Measurements from ENCODE around the gene EP400. TPM values are rescaled to one million over a fixed set of nuclear protein-coding genes. Genes with fewer than 3 reads are reported as not detected.

The EP400 gene
- total and polyA plus RNA-seq, 4 donors: 11.4 to 47.8 (median 25.7) TPM

DNA sequence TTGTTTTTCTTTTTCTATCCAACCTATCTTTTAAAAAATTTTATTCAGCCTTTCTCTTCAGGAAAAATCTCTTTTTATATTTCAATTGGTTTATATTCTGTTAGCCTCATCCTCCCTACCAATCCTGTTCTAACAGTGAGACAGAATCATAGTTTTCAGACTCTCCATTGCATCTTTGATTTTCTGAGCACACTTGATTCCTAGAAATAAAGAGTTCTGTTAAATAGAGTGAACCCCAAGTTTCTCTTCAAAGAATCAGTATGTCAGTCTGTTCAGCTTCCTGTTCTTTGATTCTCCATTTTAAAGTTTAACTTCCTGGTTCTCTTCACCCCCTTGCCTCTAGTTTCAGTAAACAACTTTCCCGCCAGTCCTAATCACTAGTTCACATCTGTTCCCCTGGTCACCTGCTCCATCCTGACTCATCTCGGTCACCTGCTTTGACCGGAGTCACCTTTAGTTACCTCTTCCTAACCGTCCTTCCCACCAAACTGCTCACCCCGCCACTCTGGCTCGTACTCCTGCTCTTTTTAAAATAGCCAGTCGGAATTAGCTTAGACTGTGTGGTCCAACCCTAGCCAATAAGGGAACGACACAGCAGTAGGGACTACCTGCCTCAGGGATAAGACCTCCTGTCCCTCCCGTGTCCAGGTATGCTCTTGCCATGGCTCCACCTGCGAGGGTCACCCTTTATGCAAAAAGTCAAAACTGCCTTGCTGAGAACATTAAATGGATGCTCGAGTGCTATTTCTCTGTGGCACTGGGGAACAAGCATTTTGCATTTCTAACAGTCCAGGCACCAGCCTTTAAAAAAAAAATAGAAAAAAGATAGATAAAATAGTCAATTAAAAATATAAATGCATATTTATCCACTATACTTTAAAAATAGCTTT lies 146.0 kb downstream of the EP400 start:
- Histone ChIP-seq H3K9ac (ENCODE audit: insufficient read depth in 1 of 2, low read length in 2 of 2) (no peak overlapping the region), H3K27me3 (ENCODE audit: control insufficient read depth in 3 of 3, insufficient read depth in 3 of 3, low read length in 2 of 3) (no peaks in the 10 kb centered on the region), H3K4me3 (no peak overlapping the region), H3K27ac (ENCODE audit: low read depth in 1 of 2, low read length in 1 of 2) (no peak overlapping the region), H3K9me3 (ENCODE audit: control insufficient read depth in 4 of 4, insufficient read depth in 3 of 4, low read length in 3 of 4) (no peaks in the 10 kb centered on the region), H3K36me3 (ENCODE audit: control insufficient read depth in 4 of 4, insufficient read depth in 4 of 4, low read length in 4 of 4) (peaks cover 0 to 12% (median 7%) of the 10 kb centered on the region in 4 donors), H3K4me1 (ENCODE audit: control insufficient read depth in 5 of 5, insufficient read depth in 5 of 5, low read length in 5 of 5) (no peaks in the 10 kb centered on the region)
- no peak for ATAC-seq (ENCODE audit: insufficient read depth, low FRiP score)
- TF ChIP-seq, protein P1, sequence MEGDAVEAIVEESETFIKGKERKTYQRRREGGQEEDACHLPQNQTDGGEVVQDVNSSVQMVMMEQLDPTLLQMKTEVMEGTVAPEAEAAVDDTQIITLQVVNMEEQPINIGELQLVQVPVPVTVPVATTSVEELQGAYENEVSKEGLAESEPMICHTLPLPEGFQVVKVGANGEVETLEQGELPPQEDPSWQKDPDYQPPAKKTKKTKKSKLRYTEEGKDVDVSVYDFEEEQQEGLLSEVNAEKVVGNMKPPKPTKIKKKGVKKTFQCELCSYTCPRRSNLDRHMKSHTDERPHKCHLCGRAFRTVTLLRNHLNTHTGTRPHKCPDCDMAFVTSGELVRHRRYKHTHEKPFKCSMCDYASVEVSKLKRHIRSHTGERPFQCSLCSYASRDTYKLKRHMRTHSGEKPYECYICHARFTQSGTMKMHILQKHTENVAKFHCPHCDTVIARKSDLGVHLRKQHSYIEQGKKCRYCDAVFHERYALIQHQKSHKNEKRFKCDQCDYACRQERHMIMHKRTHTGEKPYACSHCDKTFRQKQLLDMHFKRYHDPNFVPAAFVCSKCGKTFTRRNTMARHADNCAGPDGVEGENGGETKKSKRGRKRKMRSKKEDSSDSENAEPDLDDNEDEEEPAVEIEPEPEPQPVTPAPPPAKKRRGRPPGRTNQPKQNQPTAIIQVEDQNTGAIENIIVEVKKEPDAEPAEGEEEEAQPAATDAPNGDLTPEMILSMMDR (IDR thresholded peaks at IDR 0.05; ENCODE audit: control extremely low read depth, extremely low read depth): no peak
- 94 to 95% methylated on average over 11 of the region's 11 CpGs for WGBS, 2 donors
- no peak for DNase-seq

GRCh38 chr12:132099739-132100138 lies 150.0 kb downstream of the EP400 start:
- Histone ChIP-seq H3K4me1 (ENCODE audit: control insufficient read depth in 5 of 5, insufficient read depth in 5 of 5, low read length in 5 of 5) (no peaks in the 10 kb centered on the region), H3K9ac (ENCODE audit: insufficient read depth in 1 of 2, low read length in 2 of 2) (no peak overlapping the region), H3K27me3 (ENCODE audit: control insufficient read depth in 3 of 3, insufficient read depth in 3 of 3, low read length in 2 of 3) (no peaks in the 10 kb centered on the region), H3K36me3 (ENCODE audit: control insufficient read depth in 4 of 4, insufficient read depth in 4 of 4, low read length in 4 of 4) (peaks cover 0 to 8% (median 5%) of the 10 kb centered on the region in 4 donors), H3K4me3 (no peak overlapping the region), H3K9me3 (ENCODE audit: control insufficient read depth in 4 of 4, insufficient read depth in 3 of 4, low read length in 3 of 4) (peaks cover 0 to 2% (median 0%) of the 10 kb centered on the region in 4 donors), H3K27ac (ENCODE audit: low read depth in 1 of 2, low read length in 1 of 2) (no peak overlapping the region)
- ATAC-seq (ENCODE audit: insufficient read depth, low FRiP score) (no peak), DNase-seq (no peak)
- WGBS, 2 donors: 90 to 92% methylated on average over 12 of the region's 12 CpGs
- TF ChIP-seq, protein P1 (IDR thresholded peaks at IDR 0.05; ENCODE audit: control extremely low read depth, extremely low read depth): no peak

DNA sequence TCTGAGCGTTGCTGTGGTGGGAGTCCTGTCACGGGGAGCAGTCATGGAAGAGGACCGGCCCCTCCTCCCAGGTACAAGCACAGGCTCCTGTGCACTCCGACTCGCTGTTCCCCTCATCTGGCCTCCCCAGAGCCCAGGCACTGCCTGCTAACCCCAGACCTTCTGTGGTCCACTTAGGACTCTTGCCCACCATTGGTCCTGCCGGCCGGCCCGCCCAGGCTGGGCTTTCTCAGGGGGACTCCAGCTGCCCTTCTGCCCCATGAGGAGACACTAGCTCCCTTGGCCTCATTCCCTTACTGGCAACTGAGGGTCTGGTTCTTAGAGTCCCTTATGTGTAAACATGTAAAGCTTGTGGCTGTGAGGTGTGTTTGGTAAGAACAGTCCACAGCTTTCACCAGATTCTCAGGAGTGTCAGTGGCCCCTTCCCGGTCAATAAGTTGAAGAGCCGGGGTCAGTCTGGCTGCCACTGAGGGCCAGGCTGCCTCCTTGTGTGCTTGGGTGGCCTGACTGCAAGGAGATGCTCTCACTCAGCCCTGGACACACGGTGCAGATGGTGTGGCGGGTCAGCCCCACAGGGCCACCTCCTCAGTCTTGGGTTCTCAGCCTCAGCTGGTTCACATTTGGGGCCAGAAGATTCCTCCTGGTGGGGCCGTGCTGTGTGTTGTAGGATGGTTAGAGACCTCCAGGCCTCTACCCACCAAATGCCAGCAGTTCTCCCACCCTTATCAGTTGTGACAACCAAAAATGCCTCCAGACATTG lies 150.7 kb downstream of the EP400 start:
- no peaks in the 10 kb centered on the region for H3K27me3 ChIP-seq (ENCODE audit: control insufficient read depth in 3 of 3, insufficient read depth in 3 of 3, low read length in 2 of 3)
- ATAC-seq (ENCODE audit: insufficient read depth, low FRiP score): no peak
- H3K4me1 ChIP-seq (ENCODE audit: control insufficient read depth in 5 of 5, insufficient read depth in 5 of 5, low read length in 5 of 5): no peaks in the 10 kb centered on the region
- WGBS, 2 donors: 96 to 98% methylated on average over 13 of the region's 13 CpGs
- no peak for DNase-seq
- no peak overlapping the region for H3K9ac ChIP-seq (ENCODE audit: insufficient read depth in 1 of 2, low read length in 2 of 2)
- H3K27ac ChIP-seq (ENCODE audit: low read depth in 1 of 2, low read length in 1 of 2): no peak overlapping the region
- peaks cover 0 to 2% (median 0%) of the 10 kb centered on the region in 4 donors for H3K9me3 ChIP-seq (ENCODE audit: control insufficient read depth in 4 of 4, insufficient read depth in 3 of 4, low read length in 3 of 4)
- H3K4me3 ChIP-seq: no peak overlapping the region
- TF ChIP-seq, protein P1 (IDR thresholded peaks at IDR 0.05; ENCODE audit: control extremely low read depth, extremely low read depth): no peak
- H3K36me3 ChIP-seq (ENCODE audit: control insufficient read depth in 4 of 4, insufficient read depth in 4 of 4, low read length in 4 of 4): peaks cover 0 to 12% (median 6%) of the 10 kb centered on the region in 4 donors
